HG03108 (cell line): Measurements from ENCODE around the gene CLEC18B.
"Not testable (repeated sequence)": the region's sequence is repeated elsewhere in the genome, so short reads cannot be mapped to it uniquely, and the experiment has no call there.

Source experiments
- ATAC-seq: cut with Tn5 transposase; IDR thresholded peaks from one replicate; pipeline ENCODE4 v1.9.1; 2021; ENCODE audit warnings: moderate library complexity; ENCODE audit not compliant: unreplicated experiment

CLEC18B gene

DNA sequence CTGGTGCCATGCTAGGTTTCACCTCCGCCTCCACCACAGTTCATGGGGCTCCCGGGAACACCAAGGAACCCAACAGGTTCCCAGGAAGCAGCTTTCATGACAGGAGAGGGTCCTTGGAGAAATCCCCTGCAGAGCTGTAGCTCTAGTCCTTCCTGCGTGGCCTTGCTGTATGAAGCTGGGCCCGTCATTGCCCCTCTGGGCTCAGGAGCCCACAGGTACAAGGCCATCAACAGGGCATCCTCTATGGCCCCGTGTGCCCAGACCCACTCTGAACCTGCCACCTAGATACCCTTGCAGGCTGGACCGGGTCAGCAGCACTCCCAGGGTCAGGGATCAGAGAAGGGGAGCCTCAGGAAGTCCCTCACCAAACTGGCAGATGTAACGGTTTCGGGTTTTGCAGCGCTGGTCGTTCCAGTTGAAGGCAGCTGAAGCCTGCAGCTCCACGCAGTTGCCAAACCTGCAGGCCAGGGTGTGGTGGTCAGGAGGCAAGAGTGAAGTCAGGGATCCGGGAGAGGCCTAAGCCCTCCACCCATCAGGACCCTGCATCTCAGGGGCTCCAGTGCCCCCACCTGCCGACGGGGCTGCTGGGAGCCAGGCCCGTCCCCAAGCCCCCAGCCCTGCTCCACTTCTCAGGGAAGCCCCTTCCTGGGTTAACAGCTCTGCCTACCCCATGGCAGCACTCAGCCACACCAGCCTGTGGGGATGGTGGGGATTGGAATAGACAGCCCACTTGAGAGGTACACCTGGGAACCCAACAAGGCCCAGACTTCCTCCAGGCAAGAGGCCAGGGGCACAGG, 11.9 kb downstream of the CLEC18B start:
- ATAC-seq: not testable (repeated sequence)

DNA sequence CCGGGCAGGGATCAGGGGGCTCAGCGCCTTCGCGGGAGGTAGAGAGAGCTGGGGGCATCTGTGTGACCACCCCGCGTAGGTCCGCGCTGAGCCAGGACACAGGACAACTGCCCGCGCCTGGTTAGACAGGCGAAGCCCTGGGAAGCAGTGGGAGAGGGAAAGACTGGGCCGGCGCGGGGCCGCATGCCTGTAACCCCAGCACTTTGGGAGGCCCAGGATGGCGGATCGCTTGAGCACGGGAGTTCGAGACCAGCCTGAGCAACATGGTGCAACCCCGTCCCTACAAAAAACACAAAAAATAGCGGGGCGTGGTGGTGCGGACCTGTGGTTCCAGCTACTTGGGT, 13.9 kb downstream of the CLEC18B start:
- ATAC-seq: not testable (repeated sequence)

DNA sequence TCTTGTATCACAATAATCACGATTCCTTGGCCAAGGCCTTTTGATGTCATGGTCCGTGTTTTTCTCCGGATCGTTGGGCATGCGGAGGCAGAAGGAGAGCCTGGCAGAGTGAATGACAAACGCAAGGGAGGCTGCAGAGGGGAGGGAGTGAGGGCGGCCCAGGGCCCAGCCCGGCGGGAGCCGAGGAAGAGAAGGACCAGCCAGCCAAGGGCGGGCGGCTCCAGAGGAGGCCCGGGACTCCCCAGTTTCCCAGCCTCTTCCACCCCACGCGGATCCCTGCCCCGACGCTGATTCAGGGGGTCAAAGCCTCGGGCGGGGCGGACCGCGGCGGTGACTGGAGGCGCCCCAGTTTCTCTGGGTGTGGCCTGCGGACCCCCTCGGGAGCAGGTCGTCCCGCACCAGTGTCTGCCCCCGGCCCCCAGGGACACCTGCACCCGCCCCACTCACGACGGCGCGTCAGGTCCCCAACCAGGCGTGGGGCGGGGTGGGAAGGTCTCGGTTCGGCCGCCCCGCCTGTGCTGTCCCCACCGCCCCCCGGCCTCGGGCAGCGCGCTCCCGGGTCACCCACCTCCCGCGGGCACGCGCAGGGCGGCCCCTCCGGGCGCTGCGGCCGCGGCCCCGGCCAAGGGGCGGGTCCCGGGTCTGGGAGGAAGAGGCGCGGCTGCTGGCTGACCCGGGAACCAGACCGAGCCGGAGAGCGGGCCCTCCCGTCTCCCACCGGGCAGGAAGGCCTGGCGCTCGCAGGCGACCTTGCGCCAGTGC, 14.5 kb downstream of the CLEC18B start:
- ATAC-seq: not testable (repeated sequence)

DNA sequence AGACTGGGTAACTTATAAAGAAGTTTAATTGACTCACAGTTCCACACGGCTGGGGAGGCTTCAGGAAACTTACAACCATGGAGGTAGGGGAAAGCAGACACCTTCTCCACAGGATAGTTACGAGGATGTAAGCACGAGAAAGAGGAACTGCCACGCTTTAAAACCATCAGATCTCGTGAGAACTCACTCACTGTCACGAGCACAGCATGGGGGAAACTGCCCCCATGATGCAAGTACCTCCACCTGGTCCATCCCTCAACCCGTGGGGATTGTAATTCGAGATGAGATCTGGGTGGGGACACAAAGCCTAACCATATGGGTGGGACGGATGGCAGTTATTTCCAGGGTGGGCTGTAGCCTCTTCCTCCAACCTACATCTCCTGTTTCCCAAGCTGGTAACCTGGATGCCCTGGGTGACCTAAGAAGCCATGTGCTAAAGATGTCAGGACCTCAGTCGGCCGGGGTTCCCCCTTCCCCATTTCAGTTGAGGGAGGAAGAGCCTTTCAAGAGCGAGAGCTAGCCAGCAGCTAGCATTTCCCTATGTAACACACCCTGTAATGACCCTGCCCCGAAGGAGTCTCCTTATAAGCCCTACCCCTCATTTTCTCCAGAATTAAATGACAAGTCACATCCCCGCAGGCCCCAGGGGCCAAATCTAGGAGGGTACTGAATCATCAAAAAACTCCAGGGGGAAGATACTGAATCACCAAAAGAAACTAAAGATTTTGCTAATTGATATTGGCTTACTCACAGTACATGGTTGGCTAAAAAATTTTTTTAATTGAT, 16.9 kb downstream of the CLEC18B start:
- not testable (repeated sequence) for ATAC-seq

DNA sequence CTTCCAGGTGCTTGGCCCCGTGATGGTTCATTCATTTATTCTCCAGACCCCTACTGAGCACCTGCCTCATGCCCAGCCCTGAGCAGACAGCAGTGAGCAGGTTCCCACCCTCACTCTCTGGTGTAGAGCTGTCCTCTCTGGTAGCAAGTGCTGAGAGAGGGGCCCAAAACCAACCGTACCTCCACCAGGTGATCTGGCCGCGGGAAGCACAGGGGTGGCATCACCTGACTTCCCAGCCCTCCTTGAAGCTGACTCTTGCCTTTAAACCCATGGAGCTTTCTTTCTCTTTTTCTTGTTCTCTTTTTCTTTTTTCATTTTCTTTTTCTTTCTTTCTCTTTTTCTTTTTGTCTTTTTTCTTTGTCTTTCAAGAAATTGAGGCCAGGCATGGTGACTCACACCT, 21.0 kb downstream of the CLEC18B start:
- not testable (repeated sequence) for ATAC-seq

DNA sequence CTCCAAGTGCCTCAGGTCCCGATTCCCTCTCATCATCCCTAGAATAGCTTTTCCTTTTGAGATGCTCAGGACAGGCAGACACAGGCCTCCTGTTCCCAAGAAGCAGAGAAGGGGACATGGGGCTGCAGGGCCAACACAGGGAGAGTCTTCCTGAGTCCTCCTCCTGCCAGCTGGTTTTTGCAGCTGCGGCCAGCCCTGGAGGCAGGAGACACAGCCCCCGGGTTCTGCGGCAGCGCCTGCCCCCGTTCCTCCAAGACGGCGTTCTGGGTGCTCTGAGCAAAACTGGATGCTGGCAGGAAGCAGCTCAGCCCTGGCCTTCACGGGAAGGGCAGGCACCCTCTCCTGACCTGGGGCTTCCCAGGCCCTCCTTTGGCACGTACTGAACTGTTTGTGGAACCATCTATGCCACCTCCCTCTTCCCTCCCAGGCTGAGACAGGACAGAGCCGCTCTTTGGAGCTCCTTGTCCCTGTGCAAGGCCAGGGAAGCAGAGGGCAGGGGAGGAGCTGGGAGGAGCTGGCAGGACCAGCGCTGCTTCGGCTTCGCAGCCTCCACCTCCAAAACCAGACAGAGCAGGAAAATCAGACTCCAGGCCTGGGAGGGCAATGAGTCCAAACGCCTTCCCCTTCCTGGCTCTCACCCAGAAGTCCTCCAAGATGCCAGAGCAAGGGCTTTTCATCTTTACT, 22.9 kb downstream of the CLEC18B start:
- ATAC-seq: not testable (repeated sequence)

DNA sequence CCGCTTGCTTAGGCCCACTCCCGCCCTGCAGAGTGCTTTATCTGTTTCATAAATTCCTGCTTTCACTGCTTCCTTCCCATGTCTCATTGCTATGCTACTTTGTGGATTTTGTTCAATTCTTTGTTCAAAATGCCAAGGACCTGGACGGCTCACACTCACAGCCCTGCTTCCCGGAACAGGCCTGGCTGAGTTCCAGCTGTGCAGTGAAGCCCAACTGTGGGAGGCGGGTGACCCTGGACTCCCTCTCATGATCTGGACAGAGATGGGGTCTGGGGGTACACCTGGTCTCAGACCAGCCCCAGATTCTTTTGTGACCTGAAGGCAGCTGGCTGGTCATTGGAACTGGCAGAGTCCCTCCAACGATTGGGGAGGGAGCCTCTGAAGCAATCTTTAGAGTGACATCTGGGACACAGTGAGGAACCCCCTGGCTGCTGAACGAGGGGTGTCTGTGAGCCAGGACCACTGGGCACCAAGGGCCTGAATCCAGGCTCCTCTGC, 24.7 kb downstream of the CLEC18B start:
- ATAC-seq: not testable (repeated sequence)

DNA sequence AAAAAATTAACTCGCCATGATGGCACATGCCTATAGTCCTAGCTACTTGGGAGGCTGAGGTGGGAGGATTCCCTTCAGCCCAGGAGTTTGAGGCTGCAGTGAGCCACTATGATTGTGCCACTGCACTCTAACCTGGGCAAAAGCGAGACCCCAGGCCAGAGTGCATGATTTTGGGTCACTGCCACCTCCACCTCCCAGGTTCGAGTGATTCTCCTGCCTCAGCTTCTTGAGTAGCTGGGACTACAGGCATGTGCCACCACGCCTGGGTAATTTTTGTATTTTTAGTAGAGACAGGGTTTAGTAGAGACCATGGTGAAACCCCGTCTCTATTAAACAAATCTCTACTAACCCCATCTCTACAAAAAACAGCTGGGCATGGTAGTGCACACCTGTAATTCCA, 26.7 kb downstream of the CLEC18B start:
- ATAC-seq: not testable (repeated sequence)

DNA sequence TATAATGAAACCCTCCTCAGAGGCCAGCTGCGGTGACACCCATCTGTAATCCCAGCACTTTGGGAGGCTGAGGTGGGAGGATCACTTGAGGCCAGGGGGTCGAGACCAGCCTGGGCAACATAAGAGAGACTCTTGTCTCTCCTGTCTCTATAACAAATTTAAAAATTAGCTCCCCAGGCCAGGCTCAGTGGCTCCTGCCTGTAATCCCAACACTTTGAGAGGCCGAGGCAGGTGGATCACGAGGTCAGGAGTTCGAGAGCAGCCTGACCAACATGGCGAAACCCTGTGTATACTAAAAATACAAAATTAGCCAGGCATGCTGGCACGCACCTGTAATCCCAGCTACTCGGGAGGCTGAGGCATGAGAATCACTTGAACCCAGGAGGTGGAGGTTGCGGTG, 27.1 kb downstream of the CLEC18B start:
- ATAC-seq: not testable (repeated sequence)

DNA sequence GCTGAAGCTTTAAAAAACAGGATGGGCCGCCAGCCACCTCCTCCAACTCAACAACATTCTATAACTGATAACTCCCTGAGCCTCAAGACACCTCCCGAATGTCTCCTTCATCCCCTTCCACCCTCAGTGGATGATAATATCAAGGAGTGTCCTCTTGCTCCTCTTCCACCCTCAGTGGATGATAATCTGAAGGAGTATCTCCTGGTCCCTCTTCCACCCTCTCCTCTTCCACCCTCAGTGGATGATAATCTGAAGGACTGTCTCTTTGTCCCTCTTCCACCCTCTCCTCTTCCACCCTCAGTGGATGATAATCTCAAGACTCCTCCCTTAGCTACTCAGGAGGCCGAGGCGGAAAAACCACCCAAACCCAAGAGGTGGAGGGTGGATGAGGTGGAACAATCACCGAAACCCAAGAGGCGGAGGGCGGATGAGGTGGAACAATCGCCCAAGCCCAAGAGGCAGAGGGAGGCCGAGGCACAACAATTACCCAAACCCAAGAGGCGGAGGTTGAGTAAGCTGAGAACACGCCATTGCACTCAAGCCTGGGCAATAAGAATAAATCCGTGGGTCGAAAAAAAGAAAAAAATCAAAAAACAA, 29.7 kb downstream of the CLEC18B start:
- ATAC-seq: not testable (repeated sequence)

DNA sequence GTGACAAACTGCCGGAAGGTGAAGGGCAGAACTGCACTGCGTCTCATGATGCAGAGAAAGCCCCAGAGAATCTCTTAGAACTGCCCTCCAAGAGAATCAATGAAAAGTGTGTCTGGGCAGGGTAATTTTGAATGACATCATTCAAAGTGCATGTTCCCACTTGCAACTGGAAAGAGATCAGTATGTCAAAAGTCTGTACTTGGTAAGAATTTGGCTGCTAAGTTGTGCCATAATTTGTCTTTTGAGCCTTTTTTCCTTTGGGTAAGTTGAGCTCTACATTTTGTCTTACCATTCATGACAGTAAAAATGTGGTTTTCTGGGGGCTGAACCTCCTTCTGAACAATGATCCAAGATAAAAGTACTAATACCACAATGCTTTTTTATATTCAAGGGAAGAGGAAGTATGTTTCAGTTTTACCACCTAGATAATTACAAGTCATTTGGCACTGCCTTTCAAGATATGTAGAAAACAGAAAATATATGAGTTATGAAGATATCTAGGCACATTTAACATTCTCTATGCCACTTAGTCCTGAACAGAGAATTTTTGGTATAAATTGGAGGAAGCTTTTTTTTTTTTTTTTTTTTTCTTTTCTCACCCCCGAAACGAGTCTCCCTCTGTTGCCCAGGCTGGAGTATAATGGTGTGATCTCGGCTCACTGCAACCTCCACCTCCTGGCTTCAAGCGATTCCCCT, 38.8 kb downstream of the CLEC18B start:
- ATAC-seq: not testable (repeated sequence)

DNA sequence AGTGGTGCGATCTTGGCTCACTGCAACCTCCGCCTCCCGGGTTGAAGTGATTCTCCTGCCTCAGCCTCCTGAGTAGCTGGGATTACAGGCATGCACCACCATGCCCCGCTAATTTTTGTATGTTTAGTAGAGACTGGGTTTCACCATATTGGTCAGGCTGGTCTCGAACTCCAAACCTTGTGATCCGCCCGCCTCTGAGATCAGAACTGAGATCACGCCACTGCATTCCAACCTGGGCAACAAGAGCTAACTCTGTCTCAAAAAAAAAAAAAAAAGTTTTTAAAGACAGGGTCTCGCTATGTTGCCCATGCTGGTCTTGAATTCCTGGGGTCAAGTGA, 47.5 kb downstream of the CLEC18B start:
- not testable (repeated sequence) for ATAC-seq

DNA sequence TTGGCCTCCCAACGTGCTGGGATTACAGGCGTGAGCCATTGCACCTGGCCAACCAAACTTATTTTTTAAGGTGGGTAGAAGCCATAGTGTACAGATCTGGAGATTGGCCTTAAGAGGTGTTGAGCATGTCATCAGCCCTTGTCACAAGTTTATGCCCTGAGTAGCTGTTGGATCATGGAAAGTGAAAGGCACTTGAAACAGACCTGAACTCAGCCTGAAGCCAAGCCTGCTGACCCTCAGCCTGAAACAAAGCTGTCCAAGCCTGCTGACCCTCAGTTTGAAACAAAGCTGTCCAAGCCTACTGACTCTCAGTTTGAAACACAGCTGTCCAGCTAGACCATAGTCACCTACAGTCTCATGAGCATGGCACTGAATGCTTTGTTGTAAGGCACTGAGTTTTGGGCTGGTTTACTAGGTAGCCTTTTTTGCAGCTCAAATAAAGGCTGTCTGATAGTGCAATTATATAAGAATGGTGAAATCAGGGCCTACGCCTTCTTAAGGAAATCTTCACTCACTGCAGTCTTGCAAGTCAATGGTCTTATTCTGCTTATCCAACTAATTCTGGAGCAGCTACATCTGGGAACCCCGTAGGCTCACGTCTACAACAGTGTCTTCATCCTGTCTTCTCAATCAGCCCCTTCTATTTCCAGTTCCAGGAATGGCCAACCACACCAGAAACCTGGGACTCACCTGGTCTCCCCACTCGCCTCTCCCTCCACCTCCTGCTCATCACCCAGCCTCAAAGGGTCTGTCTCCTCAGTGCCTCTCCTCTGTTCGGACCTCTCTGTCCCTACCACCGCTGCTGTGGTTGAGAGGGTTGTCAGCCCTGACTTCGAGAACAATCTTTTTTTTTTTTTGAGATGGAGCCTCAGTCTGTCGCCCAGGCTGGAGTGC, 48.1 kb downstream of the CLEC18B start:
- no peak for ATAC-seq

DNA sequence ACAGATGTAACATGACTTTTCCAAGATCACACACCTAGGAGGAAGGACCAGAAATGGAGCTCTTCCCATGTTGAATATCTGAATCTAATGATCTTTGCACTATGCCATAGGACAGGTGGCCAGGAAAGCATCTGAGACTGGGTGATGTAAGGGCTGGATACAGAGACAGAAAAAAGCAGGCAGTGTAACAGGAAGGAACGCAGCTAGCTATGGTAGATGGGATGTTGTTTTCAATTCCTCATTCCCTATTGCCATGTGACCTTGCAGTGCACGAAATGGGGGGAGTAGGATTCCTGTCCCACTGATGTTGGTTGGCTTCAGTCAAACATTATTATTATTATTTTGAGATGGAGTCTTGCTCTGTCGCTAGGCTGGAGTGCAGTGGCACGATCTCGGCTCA, 48.9 kb downstream of the CLEC18B start:
- ATAC-seq: no peak

DNA sequence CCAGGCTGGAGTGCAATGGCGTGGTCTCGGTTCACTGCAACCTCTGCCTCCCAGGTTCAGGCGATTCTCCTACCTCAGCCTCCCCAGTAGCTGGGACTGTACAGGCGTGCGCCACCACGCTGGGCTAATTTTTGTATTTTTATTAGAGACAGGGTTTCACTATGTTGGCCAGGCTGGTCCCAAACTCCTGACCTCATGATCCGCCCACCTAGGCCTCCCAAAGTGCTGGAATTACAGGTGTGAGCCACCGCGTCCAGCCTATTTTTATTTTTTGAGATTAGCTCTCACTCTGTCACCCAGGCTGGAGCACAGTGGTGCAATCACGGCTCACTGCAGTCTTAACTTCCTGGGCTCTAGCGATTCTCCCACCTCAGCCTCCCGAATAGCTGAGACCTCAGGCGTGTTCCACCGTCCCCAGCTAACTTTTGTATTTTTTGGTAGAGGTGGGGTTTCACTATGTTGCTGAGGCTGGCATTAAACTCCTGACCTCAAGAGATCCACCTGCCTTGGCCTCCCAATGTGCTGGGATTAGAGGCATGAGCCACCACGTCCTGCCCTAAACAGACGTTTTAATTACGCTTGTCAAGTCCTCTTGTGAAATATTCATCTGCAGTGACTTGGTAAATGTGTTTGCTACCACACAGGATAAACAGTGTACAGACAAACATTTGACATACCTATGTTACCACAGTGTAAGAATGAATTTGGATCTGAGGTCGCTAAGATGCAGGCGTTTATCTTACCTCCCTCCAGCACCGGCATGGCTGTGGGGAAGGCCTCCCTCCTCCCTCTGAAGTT, 50.7 kb downstream of the CLEC18B start:
- not testable (repeated sequence) for ATAC-seq

DNA sequence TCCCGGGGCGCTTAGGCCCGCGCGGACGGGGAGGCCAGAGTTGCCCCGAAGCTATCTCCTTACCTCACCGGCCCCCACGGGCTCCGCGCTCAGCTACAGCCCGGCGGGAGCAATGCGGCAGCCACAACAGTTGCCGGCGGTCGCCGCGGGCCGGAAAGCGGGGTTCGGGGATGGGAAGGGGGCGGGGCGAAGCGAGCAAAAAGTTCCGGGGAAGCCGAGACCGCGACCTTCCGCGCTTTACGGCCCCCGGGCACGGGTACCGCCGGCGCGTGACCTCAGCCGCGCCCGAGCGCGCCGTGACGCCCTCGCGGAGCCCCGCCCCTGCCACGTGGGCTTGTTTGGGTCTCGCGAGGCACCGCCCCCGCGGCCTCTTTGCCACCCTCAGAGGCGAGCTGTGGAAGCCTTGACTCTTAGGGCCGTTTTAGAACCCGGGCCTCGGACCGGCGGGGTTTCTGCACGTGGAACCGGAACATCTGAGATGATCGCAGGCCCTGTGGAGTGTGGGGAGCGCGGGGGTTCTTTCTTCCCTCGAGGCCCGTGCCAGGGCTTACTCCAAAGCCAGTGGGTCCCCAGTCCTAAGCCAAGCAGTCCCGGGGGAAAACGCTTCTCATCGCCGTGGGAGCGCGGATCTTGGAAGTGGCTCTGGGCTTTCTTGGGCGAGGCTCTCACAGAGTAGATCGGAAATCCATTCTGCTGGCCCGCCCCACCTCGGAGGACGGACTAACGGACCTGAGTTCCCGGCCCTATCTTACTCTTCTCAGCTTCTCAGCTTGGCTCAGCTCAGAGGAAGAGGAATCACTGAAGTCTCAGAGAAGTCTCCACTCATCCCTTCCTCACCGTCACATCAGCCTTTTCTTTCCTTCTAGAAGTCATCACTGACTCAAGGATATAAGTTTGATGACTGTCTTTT, 53.0 kb downstream of the CLEC18B start:
- ATAC-seq: peak; percentile 97

DNA sequence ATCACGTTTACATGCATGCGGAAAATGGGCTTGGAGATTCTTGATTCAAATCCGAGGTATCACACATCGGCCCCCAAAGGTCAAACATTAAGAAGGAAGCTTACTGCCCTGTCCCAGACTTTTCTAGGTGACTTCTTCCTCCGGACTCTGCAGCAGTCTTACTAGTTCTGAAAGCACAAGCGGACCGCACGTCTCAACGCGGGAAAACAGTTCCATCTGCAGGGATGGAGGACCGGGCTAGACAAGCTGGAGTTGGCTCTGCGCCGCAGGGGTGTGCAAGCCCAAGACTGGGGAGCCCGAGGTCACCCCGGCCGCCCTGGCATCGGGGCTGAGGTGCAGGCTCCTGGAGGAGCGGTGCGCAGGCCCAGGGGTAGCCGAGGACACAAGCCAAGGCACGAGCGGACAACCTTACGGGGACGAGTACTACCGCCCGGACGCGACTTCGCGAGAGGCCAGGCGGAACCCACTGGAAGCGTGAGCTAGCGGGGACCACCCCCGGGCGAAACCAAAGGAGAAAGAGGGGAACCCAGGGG, 53.7 kb downstream of the CLEC18B start:
- ATAC-seq: peak; percentile 27
